HG03457 (cell line): ENCODE results near the gene CCDC142.
A peak's percentile ranks its signal among the peaks of the same experiment; 100 is the strongest.

ENCODE experiments used
- ATAC-seq: cut with Tn5 transposase; IDR thresholded peaks from one replicate; pipeline ENCODE4 v1.9.1; 2021; ENCODE audit warnings: moderate number of reproducible peaks; ENCODE audit not compliant: unreplicated experiment

The CCDC142 gene

GRCh38 chr2:74515271-74515980 lies 32.6 kb upstream of the CCDC142 start:
- no peak for ATAC-seq

DNA sequence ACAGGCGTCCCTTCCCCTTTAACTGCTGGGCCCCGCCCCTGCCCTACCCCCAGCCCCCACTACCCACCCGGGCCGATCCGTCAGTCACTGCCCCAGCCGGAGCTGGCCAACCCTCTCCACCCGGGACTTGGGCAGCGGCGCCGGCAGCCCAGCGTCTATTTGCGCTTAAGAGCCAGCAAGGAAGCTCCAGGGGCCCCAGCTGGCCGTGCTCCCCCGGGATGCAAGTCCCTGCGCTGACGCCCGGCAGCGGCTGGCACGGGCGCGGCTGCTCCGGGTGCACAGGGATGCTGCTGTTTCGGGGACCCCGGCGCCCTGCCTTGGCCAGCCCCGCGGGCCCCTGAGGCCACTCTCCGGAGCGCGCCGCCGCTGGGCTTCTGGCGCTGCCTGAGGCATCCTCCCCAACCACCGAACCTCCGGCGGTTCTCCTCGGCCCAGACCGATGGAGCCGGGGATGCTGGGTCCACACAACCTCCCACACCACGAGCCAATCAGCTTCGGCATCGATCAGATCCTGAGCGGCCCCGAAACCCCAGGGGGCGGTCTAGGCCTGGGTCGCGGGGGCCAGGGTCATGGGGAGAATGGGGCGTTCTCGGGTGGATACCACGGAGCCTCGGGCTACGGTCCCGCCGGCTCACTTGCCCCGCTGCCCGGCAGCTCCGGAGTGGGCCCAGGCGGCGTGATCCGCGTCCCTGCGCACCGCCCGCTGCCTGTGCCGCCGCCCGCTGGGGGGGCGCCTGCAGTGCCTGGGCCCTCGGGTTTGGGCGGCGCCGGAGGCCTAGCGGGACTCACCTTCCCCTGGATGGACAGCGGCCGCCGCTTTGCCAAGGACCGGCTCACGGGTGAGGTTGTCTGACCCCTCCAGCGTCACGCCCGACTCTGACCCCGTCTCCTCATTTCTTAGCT lies 31.8 kb upstream of the CCDC142 start, which contains the start of gene TLX2:
TSS of gene TLX2 (plus strand) at position 83 of the 903 bp plus-strand sequence. CDS start at position 440, 357 bp downstream.
- ATAC-seq: no peak

DNA sequence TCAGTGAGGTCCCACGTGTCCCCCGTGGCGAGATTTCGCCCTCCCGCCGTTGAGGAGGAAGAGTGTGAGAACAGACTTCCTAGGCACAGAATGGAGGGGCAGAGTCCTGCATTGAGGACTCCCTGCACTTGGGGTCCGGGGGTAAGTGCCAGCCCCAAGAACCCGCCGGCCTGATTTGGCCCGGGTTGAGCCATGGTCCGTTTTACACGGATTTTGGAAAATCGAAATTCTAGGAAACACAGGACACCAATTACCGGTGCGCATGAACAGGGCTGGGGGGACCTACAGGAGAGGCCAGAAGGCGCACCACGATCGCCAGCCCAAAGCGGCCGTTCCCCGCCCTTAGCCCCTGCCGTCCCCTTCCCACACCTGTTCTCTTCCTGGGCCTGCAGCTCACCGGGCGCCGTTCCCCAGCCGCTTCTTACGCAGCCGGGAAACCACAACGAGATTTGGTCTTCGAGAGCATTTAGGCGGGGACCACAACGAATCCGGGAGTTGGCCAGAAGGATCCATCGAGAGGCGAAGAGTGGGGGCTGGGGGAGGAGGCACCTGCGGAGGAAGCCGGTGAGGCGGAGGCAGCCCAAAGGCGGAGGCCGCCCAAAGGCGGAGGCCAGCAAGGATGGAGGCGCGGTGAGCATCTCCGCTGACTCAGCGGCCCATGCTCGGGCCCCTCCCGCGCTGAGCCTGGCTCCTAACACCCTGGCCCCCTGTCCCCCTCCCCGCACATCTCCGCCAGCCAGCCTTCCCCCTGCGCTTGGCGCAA lies 31.0 kb upstream of the CCDC142 start:
- ATAC-seq: no peak

GRCh38 chr2:74512744-74513604 lies 30.2 kb upstream of the CCDC142 start:
- no peak for ATAC-seq

DNA sequence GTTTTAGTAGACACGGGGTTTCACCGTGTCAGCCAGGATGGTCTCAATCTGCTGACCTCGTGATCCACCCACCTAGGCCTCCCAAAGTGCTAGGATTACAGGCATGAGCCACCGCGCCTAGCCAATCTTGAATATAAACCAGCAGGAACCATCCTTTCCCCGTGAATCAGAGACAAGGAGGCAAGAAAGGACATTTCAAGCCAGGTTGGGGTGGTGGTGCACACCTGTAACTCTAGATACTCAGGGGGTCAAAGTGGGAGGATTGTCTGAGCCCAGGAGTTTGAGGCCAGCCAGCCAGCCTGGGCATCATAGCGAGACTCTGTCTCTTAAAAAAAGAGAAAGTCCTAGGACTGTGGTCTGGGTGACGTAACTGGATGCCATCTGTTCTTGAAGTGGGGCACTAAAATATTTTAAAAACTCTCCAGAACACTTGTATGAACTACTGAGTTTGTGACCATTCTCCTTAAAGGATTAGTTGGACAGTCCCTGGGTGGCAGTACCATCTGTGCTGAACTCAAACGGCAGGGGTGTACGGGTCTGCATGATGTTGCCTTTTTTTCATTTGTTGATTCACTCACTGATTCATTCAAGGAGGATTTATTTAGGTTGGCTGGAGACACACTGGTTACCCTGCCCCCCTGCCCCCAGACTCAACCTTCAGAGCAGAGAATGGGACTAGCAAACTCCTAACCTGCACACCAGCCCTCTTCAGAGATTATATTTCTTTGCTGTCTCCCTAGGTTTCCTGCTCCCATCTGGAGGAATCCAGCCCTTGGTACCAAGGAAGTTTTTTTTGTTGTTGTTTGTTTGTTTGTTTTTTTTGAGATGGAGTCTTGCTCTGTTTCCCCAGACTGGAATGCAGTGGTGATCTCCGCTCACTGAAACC lies 28.5 kb upstream of the CCDC142 start:
- ATAC-seq: no peak

- ATAC-seq: no peak
Measured at GRCh38 chr2:74510272-74510671, 27.5 kb upstream of the CCDC142 start.

- peak; percentile 3 for ATAC-seq
Measured at GRCh38 chr2:74507926-74508520, 25.2 kb upstream of the CCDC142 start.

DNA sequence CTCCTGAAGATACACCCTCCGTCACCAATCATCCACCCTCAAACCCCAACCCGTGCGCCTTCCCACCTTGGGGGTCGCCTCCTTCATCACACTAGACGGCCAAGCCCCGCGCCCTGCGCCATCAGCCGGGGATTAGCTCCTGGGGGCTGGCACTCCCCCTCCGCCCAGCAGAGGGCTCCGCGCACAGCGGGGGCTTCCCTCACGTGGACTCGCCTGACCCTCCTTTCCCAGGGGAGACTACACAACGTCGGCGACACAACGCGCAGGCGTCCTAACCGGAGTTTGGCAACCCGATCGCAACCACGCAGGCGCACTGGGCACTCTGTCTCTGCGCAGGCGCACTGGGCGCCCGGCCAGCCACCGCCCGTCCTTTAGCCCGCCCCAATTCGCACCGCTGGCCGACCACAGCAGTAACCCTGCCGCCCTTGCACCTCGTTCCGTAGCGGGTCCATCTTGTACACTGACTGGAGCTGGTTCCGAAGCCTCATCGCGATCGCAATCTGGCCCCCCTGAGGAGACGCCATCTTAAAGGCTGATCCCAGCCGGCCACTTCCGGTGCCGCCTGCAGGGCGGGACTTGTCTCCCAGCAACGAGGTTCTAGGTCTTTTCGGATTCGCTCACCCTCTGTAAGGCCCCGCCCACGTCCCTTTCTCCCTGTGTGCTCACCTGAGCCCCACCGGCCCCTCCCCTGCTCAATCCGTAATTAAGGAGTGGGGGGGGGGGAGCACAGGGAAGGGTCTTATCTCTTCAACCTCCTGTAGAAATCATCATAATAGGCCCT lies 24.5 kb upstream of the CCDC142 start, which contains the start of gene PCGF1:
TSS of gene PCGF1 (minus strand) at position 551 of the 781 bp plus-strand sequence. CDS start at position 524, 27 bp downstream.
- ATAC-seq: peak; percentile 72

DNA sequence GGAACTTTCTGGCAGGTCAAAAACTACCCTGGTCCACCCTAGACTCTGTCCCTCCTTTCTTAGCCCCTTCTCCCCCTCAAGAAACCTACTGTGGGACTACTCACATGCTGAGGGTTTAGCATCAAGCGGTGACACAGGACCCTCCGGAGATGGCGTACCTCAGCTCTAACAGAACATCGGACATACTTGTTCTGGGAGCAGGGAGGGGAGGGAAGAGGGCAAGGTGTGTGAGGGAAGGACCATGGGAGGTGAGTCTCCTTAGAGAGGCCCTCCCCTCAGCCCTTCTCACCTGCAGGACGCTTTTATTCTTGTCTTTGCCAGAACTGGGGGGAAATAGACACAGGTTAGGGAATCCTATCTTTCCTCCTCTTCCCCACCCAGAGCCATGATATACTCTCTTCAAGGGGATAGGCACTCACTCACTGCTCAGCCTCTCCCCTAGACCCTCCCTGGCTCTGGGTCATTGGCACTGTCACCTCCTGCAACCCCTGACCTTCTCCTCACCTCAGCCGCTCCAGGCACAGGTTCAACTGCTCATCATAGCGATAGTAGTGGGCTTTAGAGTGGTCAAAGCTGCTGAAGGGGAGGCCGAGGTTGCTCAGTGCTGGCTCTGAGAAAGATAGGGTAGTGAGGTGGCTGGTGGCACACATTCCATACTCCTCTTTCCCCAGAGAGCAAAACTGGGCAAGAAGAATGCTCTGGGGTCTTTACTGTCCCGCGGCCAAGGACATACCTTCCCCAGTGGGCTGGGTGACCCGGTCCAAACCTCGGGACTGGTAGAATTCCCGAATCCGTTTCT lies 22.8 kb upstream of the CCDC142 start:
- ATAC-seq: no peak

GRCh38 chr2:74504591-74504990 lies 21.8 kb upstream of the CCDC142 start:
- no peak for ATAC-seq

- ATAC-seq: no peak
Measured at GRCh38 chr2:74503506-74504475, 21.0 kb upstream of the CCDC142 start.

GRCh38 chr2:74502720-74503505 lies 20.1 kb upstream of the CCDC142 start:
- no peak for ATAC-seq

GRCh38 chr2:74502147-74502719 lies 19.4 kb upstream of the CCDC142 start:
- ATAC-seq: no peak

GRCh38 chr2:74501335-74502071 lies 18.7 kb upstream of the CCDC142 start:
- ATAC-seq: no peak
